Erythroblast (primary cell): ENCODE data around the gene TUBB.

ENCODE experiments used
- DNase-seq, 2 experiments: peaks; one replicate each; lab custom pipeline; 2025; lab: John Stamatoyannopoulos, UW
- GATA1 ChIP-seq: IDR thresholded peaks from 2 replicates; pipeline ENCODE4 v1.6.1; 2011; ENCODE audit warnings: low read depth, mild to moderate bottlenecking, control low read depth, low read length, moderate library complexity
- POLR2A ChIP-seq: IDR thresholded peaks from 2 replicates; pipeline ENCODE4 v1.6.1; 2011; ENCODE audit warnings: mild to moderate bottlenecking, low read length

TUBB gene

DNA sequence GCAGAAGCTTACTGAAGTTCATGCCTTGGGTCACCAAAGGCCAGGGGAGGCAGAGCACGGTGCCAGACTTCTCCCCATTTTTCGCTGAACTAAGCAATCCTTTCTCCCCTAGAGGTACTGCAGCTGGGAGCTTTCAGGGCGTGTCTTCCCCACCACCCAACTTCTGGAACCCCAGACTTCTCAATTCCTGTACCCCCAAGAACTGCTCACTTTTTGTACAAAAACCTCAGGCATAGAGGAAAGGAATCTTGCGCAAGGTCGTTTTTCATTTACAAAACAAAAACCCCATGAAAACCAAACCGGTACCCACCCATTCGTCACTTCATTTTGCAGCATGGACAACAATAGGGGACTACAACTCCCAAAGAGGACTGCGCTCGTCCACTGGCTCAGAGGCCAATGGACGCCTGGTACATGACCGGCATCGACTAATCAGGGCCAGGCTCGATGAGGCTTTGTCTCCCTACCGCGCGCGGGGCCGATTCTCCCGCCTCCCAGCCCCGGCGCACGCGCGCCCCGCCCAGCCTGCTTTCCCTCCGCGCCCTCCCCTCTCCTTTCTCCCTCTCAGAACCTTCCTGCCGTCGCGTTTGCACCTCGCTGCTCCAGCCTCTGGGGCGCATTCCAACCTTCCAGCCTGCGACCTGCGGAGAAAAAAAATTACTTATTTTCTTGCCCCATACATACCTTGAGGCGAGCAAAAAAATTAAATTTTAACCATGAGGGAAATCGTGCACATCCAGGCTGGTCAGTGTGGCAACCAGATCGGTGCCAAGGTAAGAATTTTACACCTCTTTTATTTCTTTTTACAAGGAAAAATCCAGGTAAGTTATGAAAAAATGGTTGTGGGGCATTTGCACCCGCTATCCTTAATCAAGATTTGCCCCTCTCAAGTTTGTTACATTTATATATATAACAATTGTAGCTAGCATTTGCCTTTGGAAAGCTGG is at the start of gene TUBB:
Gene TUBB, plus strand, starts transcription at position 562 of the 947 bp plus-strand sequence. Its CDS starts 155 bp downstream, at position 717.
- peak; percentile 96 to 97 for DNase-seq
- no peak for TF ChIP-seq GATA1
- TF ChIP-seq POLR2A: peak; percentile 97

GRCh38 chr6:30670760-30671527 is 49.2 kb upstream of the TUBB start:
- TF ChIP-seq GATA1: no peak
- no peak for DNase-seq

DNA sequence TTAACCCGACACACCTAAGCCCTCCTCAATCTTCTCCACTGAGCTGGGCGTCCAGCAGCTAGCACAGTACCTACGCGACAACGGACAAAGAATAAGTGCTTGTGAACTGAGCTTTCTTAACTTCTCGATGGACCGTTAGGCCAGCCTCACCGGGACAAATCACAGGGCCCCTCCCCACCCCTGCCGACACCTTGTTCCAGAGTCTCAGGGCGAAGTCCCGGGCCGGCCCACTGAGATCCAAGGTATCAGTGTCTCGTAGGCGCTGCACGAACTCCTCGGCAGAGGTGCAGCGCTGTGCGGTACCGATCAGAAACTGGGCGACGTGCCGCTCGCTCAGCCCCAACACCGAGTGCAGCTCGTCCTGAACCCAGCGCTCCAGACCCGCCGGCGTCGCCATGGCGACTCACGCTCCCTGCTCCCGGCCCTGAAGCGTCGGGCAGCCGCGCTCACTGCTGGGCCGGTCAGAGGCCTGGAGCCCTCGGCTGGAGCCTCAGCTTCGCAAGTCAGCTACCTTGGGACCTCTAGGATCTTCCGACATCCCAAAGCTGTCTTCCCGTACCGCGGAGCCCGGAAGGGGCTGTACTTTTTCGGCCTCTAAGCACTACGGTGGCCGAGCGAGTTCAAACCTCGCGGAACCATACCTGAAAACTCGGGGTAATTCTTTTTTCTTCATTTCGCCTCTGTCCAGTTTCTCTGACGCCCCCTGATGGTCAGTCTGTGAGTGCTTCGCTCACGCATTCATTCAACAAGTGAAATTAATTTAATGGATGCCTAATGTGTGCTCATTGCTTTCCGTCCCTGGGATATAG is 47.5 kb upstream of the TUBB start, which contains the start of gene DHX16:
Gene DHX16, minus strand, starts transcription at position 562 of the 809 bp plus-strand sequence. Its CDS starts 165 bp downstream, at position 397.
- peak; percentile 97 for DNase-seq
- no peak for TF ChIP-seq GATA1
- peak; percentile 72 for TF ChIP-seq POLR2A

DNA sequence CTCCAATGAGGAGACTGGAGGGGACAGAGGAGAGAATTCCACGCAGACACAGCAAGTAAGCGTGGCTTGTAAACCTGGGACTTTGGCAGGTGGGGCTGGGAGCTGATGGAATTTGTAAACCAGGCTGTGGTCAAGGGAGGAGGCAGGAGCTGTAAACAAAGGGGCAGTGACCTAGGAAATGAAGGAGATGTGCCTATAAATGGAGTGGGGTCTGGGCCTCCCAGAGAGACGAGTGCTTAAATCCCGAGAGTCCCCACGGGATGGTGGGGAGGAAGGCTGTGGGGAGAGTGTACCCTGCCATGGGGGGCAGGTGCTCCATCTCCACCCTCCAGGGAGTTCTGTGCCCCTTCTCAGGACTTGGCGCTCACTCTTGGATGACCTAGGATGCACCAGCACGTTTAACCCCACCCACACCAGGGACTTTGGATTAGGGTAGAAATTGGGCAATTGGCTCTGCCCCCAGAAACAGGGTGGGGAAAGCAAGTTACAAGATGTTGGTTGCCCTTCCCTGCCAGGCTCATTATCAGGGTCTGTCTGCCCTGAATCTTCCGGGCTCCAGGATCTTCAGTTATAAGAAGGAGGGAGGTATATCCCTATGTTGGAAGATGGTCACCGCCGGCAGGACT is 43.4 kb upstream of the TUBB start:
- DNase-seq: no peak
- TF ChIP-seq POLR2A (no peak), GATA1 (no peak)

DNA sequence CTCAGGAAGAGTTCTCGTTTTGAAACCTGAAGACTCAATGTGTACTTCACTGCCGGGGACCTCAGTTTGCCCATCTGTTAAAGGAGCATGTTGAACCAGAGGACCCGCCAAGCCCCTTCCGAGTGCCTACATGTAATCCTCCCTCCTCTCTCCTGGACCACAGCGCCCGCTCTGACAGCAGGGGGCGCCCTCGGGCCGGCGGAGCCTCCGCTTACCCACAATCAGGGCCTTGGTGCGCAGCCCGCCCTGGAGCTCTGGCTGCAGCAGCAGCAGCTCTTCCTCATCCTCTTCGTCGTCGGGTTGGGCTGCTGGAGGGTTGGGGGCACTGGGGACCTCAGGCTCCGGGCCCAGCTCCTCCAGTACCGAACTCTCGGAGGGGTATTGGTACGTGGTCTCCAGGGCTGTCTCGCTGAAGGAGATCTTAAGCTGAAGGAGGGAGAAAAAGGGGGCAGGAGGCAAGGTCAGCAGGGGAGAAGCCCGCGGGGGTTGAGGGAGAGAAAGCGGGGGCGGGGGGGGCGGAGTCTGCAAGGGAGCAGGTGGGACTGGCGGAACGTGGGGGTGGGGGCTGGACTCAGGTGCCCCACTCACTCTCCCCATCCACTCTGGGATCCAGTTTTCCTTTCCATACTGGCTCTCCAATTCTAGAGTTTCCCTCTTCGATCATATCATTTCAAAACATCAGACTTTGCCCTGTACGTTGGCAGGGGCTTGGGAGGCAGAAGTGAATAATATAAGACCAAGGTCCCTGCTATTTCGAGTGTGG is 41.0 kb upstream of the TUBB start:
- TF ChIP-seq GATA1 (no peak), POLR2A (no peak)
- DNase-seq: peak; percentile 84 to 92

GRCh38 chr6:30679765-30680535 is 40.2 kb upstream of the TUBB start:
- TF ChIP-seq POLR2A: no peak
- no peak for TF ChIP-seq GATA1
- DNase-seq: no peak

DNA sequence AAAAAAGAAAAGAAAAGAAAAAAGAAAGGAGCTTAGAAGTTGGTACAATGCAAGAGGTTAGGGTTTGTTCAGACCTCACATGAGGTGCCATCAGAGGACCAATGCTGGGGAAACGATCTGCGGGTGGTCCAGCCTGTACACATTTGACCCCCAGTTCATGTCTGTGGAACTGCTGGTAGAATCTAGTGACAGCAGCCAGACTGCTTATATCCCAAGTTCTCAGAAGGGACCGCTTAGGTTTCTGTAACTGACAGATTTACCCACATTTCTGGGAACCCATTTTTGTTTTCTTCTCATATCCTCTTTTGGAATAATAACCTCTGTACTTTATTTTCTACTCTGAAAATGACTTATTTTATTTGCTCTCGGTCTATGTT is 38.4 kb upstream of the TUBB start:
- no peak for DNase-seq
- no peak for TF ChIP-seq POLR2A
- no peak for TF ChIP-seq GATA1

- no peak for TF ChIP-seq GATA1
- TF ChIP-seq POLR2A: peak; percentile 26
Measured at GRCh38 chr6:30682143-30683117, 37.7 kb upstream of the TUBB start.

GRCh38 chr6:30683183-30683979 is 36.8 kb upstream of the TUBB start:
- DNase-seq: no peak
- TF ChIP-seq GATA1: no peak
- TF ChIP-seq POLR2A: no peak

More at GRCh38 chr6:30682143-30683117, 37.7 kb upstream of the TUBB start:
- DNase-seq: peak in 1 of 2 experiments; percentile 30

DNA sequence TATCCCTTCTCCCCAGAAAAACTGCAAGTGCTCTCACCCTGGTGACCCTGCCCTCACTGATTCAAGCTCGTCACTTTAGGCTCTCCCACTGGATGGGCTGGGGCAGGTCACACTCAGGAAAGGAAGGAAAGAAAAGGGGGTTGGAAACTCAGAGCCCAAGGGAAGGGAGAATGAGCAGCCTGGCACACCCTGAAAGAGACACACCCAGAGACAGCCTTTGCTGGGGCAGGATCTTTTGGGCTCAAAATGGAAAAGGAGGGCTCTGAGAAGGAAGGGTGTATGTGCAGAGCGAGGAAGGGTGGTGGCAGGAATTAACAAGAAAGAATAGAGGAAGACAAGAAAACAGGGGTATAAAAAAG is 36.2 kb upstream of the TUBB start:
- no peak for DNase-seq
- TF ChIP-seq GATA1: no peak
- no peak for TF ChIP-seq POLR2A
